ENCODE data around the gene APC2.
"Not testable (repeated sequence)": the region's sequence is repeated elsewhere in the genome, so short reads cannot be mapped to it uniquely, and the experiment has no call there.

Gene APC2

DNA sequence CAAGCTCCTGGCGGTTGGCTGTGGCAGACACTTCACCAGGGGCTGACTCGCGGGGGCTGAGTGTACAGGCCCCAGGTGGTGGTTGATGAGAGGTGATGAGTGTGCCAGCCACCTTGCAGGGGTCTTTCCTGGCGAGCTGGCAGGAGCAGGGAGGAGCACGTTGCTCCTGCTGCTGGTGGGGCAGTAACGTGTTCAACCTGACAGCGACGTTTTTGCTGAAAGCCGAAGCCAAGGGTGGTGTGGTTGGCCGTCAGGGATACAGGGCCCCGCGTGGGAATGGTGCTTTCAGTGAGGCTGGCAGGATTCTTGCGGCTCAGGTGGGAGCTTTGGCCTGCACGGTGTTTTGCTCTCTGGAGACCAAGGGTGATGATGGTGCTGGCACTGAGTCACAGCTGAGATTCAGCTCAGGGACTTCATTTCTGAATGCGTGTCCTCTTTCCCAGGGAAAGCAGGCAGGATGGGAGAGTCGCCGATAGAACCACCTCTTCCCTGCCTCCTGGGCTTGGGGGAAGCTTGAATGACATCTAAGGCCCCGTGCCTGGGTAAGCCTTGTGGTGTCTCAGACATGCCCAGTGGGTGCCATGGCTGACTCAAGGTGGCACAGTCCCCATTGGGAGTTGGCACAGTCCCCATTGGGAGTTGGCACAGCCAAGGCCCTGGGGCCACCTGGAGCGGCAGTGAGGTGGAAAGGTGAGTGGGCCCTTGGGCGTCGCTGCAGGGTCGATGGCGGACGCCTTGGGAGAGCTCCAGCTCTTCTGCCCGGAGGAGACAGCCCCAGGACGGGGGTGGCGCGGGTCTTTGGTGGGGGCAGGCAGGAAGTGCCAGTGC is 33.7 kb upstream of the APC2 start:
- no peak for DNase-seq

DNA sequence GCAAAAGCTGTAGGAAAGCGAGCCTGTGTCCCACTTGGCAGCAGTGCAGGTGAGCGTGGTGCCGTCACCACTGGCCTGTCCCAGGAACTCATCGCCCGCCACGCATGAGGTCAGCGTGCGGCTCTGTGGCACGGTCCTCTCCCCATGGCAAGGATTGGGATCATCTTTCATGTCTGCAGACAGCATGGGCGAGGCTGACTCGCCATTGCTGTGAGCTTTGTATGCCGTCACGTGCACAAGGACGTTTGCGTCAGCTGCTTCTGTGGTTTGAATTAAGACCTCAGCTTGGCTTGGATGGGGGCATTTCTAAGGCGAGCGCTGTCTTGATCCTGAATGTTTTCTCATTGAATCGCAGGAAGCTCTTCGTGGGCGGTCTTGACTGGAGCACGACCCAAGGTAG is 32.8 kb upstream of the APC2 start:
- no peak for DNase-seq

DNA sequence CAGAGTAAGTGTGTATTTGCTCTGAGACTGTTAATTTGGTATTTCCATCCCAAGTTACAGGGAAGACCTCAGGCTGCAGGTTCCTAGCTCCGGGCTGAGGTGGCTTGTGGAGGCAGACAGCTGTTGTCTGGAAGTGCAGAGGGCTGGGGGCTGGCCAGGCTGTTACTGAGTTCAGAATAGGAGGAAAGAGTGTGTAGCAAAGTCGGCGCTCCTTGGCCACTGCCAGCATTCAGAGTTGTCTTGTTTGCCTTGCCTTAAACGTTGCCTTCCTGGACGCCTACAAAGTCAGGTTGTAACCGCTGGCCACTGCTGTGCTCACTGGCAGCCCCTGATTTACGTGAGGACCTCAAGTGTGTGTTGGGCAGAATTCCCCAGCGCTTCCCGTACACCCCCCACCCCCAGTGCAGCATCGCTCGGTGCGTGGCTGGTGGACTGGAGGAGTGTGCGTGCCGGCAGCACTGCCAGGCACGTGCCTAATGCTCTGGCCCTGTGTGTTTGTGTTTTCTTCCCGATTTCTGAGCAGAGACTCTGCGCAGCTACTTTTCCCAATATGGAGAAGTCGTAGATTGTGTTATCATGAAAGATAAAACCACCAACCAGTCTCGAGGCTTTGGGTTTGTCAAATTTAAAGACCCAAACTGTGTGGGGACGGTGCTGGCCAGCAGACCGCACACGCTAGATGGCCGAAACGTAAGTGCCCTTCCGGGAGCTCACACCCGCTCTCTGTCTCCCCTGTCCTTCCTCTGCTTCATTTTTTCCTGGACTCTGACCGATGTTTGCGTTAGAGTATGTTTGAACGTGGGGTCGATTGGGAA is 32.0 kb upstream of the APC2 start:
- no peak for DNase-seq

DNA sequence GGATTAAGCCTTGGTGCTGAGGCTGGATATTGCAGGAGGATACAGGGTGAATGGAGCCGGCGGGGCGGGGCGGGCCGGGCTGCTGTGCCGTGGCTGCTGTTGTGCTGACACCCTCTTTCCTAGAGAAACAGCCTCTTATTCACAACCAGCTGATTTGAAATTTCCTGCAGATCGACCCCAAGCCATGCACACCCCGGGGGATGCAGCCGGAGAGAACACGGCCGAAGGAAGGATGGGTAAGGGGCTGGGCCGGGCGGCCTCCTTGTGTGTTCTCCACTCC is 31.5 kb upstream of the APC2 start:
- DNase-seq, result no peak

DNA sequence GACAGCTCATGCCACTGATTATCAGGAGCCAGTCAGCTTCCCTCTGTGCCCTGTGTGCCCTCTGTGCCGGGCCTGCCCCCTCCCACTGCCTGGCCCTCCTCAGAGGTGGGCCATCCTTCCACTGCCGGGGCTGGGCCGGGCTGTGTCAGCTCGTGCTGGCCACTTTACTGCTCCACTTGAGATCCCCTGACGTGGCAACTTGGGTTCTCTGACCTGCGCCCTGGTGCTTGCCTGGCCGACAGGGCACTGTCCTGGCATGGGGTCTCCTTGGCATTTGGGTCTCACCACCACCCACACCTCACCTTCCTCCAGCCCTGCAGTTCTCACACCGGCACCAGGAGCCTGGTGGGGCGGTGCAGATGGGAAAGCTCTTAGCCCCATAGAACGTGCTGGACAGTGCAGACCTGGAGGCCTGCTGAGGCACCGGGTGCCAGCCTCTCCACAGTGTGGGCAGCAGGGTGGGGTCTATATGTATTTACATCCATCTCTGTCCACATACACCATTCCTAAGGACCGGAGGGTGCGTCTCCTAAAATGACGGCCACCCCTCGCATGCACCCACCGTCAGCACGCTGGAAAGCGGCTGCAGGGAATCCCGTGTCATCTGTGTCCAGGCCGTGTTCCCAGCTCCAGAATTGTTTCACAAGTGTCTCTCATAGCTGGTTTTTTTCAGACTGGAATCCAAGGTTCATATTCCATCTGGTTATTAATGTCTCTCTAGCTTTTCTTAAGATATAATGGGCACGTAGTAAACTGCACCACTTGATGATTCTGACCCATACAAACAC is 30.8 kb upstream of the APC2 start:
- no peak for DNase-seq

DNA sequence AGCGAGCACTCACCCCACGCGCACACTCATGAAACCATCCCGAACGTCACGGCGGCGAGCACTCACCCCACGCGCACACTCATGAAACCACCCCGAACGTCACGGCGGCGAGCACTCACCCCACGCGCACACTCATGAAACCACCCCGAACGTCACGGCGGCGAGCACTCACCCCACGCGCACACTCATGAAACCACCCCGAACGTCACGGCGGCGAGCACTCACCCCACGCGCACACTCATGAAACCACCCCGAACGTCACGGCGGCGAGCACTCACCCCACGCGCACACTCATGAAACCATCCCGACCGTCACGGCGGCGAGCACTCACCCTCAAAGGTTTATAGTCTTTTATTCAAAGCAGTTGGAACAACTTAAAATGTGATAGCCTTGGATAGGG is 29.8 kb upstream of the APC2 start:
- DNase-seq, result not testable (repeated sequence)

DNA sequence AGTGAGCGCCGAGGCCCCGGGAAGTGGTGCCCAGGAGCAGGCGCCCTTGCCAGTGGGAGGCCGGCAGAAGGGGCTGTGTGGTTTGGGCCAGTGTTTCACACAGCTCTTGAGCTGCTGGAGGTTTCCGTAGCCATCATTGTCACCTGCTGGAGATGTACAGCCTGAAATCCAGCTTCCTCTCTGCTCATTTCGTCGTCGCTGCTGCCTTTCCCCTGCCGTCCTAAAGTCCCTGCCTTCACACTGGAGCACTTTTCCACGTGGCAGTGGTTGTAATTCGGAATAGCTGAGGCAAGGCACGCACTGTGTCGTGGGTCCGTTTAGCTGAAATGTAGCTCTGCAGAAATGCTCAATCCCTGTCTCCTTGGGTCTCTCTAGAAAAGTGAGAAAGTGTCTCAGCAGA is 29.3 kb upstream of the APC2 start:
- DNase-seq, result no peak

DNA sequence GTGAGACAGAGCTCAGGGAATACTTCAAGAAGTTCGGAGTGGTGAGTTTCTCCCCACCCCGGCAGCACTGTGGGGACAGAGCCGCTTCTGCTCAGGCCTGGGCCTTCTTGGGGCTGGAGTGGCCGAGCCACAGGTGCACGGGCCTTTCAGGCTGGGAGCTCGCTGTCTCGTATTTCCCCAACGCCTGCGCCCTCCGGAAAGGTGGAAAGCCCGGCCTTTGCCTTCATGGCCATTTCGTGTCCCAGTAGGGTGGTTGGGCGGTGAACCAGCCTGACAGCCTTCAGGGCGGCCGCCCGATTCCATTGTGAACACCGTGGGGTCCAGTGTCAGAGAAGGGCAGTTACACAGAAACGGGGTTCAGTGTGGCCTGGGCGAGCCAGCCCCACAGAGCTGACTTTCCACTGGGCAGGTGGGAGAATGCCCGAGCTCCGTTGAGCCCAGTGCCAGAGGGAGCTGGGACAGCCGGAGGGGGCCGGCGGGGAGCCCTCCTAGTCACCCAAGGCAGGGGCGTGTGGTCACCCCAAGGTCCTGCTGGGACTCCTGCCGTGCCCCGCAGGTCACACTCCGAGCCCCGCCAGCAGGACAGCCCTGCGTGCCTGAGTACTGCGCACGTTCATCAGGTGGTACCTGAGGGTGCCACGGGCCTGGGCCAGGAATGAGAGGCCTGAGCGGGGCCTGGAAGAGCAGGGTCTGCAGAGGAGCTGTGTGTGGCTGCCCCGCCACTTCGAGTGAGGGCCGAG is 28.5 kb upstream of the APC2 start:
- no peak for DNase-seq

DNA sequence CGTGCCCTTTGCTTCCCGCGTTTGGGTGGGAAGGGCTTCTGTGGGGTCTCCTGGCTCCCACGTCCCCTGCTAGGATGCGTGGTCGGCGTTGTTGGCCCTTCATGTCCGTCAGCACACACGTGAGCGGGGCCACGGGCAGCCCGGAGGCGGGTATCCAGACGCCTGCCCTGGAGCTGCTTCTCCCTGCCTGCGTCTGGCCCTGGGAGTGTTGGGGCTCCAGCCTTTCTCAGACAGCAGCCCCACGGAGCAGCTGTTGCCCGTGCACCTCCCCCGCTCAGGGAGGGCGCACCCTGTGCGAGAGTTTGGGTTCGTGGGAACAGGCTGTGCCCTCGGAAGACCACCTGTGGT is 28.0 kb upstream of the APC2 start:
- DNase-seq, result no peak

DNA sequence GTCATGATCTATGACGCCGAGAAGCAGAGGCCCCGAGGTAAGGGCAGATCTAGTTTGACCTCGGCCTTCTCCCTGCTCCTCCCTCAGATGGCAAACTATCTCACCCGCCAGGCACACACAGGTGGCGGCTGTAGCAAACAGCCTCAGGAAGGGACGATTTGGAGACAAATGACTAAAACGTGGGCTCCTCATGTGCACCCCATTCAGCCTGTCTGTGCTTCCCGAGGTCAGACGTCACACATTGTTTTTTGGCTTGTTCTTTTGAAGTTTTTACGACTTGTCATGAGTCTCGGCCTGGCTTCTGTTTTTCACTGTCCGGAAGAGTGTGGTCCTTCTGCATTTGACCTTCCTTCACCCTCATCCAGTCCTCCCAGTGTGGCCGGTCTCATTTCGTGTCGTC is 27.6 kb upstream of the APC2 start:
- no peak for DNase-seq

DNA sequence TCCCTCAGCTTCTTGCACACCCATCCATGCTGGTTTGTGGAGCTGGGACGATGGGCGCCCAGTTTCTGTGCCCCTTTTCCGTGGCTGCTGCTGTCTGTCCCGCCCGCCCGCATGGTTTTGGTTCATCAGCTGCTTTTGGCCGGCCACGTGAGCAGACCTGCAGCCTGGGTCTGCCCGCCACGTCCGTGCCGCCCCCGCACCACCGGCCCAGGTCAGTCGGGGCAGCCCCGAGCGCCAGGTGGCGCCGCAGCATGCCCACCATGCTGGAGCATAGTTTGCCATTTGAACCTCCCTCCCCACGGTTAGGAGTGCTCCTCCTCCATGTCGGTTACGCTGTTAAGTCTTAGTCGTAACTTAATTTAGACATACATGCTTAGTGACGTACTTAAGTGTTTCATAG is 27.0 kb upstream of the APC2 start:
- DNase-seq, result no peak

DNA sequence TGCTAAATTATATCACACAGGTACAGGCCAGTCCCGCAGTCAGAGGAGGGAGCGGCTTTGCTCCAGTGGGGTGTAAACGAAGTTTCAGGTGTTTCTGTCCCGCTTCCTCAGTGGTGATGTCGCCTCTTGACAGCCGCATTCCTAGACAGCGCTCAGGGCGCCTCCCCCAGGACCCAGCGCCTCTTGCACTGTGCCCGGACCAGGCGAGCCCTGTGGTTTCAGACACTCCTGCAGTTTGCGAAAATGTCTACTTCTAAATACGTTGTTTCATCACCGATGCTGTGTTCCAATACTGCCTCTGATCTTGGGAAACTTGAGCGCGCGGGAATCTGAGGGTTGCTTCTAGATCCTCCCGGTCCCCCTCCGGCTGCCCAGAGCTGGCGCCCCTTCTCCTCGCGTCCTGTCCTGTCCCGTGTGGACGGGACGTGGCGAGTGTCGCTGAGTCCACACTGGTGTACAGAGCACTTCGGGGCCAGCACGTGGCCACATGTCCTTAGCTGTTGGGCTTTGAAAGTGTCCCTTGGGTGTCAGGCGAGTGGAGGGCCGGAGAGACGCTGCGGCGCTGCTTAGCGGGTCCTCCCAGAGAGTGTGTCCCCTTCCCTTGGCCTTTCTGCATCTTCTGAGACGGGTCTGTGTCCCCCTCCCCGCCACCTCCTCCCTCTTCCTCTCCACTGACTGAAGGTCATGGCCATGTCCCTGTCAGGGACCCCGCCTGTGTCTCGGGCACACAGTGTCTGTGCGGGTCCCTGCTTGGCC is 26.3 kb upstream of the APC2 start:
- no peak for DNase-seq

DNA sequence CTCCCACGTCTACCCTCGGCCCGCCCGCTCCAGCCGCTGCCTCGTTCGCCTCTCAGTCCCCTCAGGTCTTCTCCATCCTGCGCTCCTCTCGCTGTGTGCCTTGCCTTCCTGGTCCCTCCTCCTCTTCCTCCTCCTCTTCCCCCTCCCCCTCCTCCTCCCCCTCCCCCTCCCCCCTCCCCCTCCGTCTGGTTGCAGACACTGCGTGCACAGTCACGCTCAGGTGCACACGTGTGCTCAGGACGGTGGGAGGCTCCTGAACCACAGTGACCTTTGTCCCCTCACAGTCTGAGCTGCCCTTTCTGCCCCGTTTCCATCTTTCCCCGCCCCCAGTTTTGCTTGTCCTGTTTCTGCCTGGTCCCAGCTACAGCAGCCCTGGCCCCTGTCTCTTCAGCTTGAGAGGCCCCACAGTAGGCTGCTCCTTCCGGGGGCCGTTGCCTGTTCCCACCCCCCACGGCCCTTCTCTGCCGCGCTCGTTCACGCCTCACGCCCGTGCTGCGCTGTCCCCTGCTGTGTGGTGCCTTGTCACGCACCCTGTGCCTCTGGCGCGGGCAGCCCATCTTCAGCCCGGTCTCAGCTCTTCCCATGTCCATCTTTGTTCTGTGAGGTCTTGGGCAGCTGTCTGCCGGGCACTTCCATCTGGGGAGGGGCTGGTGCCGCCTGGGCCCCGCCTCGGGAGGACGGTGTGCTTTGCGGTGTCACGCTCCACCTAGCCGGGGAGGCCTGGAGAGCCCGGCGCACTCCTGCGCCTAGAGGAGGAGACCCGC is 25.5 kb upstream of the APC2 start:
- no peak for DNase-seq

DNA sequence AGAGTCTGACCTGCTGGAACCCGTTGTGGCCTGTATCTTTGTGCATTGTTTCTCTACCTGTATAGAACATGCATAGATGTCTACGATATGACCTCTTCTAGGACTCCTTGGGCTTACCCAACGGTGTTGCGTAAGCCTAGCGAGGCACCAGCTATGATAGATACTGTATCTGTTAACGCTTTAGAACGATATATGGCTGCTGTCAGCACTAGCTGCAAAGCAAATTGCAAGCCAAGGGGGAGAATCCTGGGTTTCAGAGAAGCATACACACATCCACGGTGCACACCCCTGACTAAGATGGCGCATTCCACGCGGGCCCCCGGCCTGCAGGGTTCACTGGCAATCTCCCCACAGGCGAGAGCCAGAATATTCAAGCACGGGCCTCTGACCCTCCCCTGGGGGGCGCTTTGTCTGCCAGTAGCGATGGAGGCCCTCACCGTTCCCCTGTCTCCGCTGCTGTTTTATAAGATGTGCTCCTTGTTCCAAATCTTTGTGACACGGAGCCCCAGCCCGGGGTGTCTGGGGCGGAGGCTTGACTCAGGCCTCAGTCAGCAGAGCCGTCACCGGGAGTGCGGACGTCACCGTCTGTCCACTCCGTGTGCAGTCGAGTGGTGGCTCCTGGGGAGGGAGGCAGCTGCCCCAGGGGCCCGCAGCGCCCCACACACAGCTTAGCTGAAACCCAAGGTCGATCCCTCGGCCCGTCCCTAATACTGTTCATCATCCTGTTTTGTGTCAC is 24.7 kb upstream of the APC2 start:
- DNase-seq, result no peak

DNA sequence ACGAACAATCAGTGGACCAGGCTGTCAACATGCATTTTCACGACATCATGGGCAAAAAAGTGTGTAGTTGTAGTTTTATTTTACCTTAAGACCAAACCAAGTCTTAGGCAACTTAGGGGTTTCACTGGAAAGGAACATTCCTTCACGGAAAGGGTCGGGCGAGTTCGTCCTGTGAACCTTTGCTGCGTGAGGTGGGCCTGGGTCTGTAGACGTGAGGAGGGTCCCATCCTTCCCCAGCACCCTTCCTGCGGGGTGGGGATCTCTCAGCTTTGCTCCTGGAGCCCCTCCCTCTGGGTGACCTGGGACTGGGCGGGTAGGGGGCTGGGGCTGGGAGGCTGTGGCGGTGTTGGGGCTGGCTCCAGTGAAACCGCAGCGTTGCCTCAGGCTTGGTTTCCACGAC is 24.0 kb upstream of the APC2 start:
- DNase-seq, result no peak

DNA sequence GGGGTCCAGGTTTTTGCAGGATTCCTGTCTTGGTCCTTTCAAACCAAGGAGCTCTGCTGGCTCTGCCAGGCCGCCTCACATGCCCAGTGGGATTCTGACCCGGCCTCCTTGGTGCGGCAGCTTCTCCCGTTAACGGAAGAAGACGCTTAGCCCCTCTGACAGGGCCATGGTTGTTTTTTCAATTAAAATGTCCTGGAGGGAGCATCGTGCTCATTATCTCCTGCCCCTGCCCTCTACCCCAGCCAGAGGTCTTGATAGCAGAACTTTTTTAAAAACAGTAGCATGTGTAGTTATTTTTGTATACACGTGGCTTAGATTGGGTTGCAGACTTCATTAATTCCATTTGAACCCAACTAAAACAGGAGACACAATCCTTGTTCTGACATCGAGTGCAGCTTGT is 23.2 kb upstream of the APC2 start:
- no peak for DNase-seq

DNA sequence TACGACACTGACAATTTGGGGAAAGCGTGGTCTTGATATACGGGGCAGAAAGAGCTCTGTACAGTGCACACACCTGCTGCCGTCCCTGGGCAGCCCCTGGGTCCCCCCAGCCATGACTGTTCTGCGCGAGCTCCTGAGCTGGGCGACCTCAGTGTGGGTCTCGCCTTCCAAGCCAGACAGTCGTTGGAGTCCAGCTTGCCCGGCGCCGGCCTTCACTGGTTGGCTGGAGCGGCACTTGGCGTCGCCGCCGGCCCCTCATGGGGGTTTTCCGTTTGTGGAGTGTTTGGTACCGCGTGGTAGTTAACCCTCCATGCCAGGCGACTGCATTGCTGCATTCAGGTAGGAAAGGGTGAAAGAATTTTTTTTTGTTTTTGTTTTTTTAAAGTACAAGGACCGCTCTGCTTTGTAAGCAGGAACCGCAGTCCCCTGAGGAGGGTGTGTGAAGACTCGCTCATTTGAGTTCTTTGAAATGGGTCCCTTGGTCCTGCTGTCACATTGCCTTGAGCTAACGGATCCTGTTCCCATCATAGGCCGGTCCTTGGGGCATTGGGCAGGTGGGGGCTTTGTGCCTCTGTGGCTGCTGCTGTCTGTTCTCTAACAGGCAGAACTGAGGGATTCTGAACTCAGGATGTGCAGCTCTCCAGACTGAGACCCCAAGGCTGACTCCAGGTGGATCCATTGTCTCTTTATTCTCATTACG is 22.6 kb upstream of the APC2 start:
- DNase-seq, result no peak

DNA sequence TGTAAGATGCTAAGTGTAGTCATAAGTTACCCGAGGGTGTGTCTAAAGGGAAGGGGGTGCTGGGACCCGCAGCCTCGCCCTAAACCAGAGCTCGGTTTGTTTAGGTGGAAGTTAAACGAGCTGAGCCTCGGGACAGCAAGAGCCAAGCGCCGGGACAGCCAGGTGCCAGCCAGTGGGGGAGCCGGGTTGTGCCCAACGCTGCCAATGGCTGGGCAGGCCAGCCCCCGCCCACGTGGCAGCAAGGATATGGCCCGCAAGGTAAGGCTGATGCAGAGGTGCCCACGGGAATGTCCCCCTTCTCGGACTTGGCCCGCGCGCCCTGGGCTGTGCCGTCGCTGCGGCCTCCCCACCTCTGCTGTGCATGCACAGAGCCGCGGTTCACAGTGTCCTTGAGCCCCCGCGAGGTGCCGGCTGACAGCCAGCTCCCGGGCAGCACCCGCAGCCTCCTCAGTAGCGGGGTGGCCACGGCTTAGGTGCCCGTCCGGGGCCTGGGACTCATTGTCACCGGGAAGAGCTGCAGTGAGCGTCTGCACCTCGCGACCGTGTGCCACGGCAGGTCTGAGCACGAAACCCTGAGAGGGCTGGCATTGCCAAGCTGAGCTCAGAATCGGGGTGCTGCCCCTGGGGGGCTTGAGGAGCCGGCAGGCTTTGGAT is 21.1 kb upstream of the APC2 start:
- no peak for DNase-seq

DNA sequence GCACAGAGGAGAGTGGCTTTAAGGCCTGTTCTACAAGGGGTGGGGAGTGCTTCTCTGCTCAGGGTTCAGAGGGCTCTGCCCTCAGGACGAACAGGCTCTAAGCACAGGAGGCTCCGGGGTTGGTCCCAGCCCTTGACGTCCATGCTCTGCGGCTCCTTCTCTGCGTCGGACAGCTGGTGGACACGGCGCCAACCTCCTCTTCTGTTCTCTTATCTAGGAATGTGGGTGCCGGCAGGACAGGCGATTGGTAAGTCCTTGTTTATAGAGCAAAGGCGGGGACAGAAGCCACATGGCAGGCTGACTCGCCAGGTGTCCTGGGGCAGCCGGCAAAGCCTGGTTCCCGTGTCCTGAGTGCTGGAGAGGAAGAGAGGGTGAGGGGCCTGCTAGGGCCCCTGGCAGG is 20.2 kb upstream of the APC2 start:
- DNase-seq, result no peak

DNA sequence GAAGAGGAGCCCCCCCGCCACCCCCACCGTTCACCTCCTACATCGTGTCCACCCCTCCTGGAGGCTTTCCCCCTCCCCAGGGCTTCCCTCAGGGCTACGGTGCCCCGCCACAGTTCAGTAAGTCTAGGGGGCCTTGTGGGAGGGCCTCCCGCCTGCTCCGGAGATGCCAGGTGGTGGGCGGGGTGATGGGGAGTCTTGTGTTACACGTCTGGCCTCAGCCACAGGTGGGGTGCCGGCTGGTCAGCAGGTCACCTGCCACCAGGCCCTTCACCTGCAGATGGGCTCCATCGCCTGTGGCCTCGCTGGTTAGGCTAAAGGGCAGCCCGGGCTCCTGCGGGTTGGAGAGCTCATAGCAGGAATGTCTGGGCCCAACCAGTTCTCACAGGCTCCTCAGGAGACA is 19.7 kb upstream of the APC2 start:
- DNase-seq, result no peak

Data from activated naive CD4-positive, alpha-beta T cell treated with anti-CD3 and anti-CD28 coated beads, Interleukin-2, amount 50 U/mL, for 16 hours (primary cell).